Ovary (tissue), 3 donors: ENCODE measurements around the gene FADS2.

Source experiments
- CTCF ChIP-seq, 3 donors: fragments of 450-650 bp in 2 of 3; fragments of 200-600 bp in 1 of 3; IDR thresholded peaks; one replicate each; pipeline versions ENCODE4 v1.5.1 to v1.8.0; 2016 to 2022; ENCODE audit warnings: antibody characterized with exemption in 3 of 3, mild to moderate bottlenecking in 1 of 3
- POLR2A ChIP-seq: fragments of 450-650 bp; IDR thresholded peaks from one replicate; pipeline ENCODE4 v1.6.1; 2017; ENCODE audit warnings: antibody characterized with exemption, mild to moderate bottlenecking, moderate library complexity
- donor health status: DM: no; HTN: no; CAD: no.

GRCh38 chr11:61901397-61901796, 73.3 kb downstream of the FADS2 start:
- TF ChIP-seq CTCF (IDR thresholded peaks at IDR 0.05) (no peak), POLR2A (no peak)
